ENCODE data around the gene EPGN. TPM values are rescaled to one million over a fixed set of nuclear protein-coding genes. Genes with fewer than 3 reads are reported as not detected.

Gene EPGN
- total RNA-seq, 4 donors from 2014 or later, result 4.0 to 27.9 (median 16.9) TPM

DNA sequence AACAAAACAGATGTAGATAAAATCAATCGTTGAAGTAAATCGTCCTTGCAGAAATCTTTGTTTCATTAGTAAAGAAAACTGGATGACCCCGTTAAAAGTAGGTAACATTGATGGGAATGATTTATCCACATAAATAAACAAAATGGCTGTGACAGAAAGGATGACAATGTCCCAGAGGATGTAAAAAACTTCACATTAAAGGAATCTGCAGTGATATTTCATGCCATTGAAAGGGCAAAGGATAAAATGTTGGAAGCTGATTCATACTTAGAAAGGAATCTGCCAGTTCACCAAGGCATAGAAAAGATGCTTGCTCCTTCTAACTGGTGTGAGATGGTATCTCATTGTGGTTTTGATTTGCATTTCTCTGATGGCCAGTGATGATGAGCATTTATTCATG lies 24.2 kb upstream of the EPGN start:
- 38 to 54% methylated on average over 3 of the region's 3 CpGs for WGBS, 2 donors
- intact Hi-C loops (cut with DNase I; ENCODE audit: low total_unique reads), result no loop called here
- TF ChIP-seq, protein P1, sequence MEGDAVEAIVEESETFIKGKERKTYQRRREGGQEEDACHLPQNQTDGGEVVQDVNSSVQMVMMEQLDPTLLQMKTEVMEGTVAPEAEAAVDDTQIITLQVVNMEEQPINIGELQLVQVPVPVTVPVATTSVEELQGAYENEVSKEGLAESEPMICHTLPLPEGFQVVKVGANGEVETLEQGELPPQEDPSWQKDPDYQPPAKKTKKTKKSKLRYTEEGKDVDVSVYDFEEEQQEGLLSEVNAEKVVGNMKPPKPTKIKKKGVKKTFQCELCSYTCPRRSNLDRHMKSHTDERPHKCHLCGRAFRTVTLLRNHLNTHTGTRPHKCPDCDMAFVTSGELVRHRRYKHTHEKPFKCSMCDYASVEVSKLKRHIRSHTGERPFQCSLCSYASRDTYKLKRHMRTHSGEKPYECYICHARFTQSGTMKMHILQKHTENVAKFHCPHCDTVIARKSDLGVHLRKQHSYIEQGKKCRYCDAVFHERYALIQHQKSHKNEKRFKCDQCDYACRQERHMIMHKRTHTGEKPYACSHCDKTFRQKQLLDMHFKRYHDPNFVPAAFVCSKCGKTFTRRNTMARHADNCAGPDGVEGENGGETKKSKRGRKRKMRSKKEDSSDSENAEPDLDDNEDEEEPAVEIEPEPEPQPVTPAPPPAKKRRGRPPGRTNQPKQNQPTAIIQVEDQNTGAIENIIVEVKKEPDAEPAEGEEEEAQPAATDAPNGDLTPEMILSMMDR (IDR thresholded peaks at IDR 0.05), result no peak
- no peak for TF ChIP-seq POLR2A (IDR thresholded peaks at IDR 0.05)
- no peak overlapping the region for H3K4me3 ChIP-seq (ENCODE audit: low read depth, poor library complexity, severe bottlenecking)
- DNase-seq (ENCODE audit: low spot score in 2 of 2), result no peak

DNA sequence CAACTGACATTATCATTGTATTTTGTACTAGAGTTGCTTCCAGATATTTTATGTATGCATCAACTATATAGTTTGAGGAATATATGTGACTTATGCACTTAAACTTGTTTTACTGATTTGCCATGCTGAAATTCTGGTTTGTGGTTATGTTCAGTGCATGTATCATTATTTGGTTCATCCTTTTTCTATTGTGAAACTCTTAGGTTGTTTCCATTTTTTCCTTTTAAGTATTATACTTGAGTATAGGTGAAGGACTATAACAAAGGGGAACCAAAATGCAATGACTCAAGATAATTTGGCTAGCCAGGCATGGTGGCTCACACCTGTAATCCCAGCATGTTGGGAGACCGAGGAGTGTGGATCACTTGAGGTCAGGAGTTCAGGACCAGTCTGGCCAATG lies 21.1 kb upstream of the EPGN start:
- TF ChIP-seq, protein P1 (IDR thresholded peaks at IDR 0.05), result no peak
- TF ChIP-seq POLR2A (IDR thresholded peaks at IDR 0.05), result no peak
- H3K4me3 ChIP-seq (ENCODE audit: low read depth, poor library complexity, severe bottlenecking), result no peak overlapping the region
- intact Hi-C loops (cut with DNase I; ENCODE audit: low total_unique reads), result loop anchor here (2.0 kb wide), 1 partner anchor 44 kb away; no protein-coding TSS in a partner anchor
- DNase-seq (ENCODE audit: low spot score in 2 of 2), result no peak
- WGBS, 2 donors, result 80 to 100% methylated on average over 1 of the region's 1 CpG

DNA sequence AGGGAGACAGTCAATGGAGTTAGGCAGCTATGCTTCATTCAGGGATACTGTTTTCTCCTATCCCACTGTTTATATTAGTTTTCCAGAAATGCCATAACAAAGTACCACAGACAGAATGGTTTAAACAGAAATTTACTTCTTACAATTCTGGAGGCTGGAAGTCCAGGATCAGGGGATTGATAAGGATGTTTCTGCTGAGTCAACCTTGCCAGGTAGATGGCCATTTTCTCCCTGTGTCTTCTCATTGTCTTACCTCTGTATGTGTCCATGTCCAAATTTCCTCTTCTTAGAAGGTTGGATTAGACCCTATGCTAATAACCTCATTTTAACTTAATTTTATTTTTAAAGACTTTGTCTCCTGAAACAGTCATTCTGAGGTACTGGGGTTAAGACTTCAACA lies 20.5 kb upstream of the EPGN start:
- no peak for DNase-seq (ENCODE audit: low spot score in 2 of 2)
- no peak overlapping the region for H3K4me3 ChIP-seq (ENCODE audit: low read depth, poor library complexity, severe bottlenecking)
- TF ChIP-seq POLR2A (IDR thresholded peaks at IDR 0.05), result no peak
- TF ChIP-seq, protein P1 (IDR thresholded peaks at IDR 0.05), result no peak
- intact Hi-C loops (cut with DNase I; ENCODE audit: low total_unique reads), result loop anchor here (2.0 kb wide), 1 partner anchor 45 kb away; no protein-coding TSS in a partner anchor

DNA sequence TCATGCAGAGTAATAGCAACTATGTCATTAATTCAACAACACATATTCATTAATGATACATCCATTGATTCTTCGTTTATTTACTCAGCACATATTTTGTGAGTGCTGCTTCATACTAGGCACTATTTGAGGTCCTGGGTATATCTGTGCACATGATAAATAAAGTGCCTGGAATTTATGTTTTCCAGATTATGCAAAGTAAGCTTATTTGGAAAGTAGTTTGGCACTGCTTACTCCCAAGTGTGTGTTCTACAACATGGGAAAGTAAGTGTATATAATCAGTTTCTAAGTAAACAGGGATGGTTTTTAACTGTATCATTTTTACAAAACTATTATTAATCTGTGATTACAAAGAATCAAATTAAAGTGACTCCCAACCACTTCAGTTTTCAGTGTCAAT lies 16.8 kb upstream of the EPGN start:
- TF ChIP-seq, protein P1 (IDR thresholded peaks at IDR 0.05), result no peak
- TF ChIP-seq POLR2A (IDR thresholded peaks at IDR 0.05), result no peak
- no peak overlapping the region for H3K4me3 ChIP-seq (ENCODE audit: low read depth, poor library complexity, severe bottlenecking)
- DNase-seq (ENCODE audit: low spot score in 2 of 2), result no peak
- intact Hi-C loops (cut with DNase I; ENCODE audit: low total_unique reads), result no loop called here
- WGBS, 2 donors, result 85 to 100% methylated on average over 1 of the region's 1 CpG

DNA sequence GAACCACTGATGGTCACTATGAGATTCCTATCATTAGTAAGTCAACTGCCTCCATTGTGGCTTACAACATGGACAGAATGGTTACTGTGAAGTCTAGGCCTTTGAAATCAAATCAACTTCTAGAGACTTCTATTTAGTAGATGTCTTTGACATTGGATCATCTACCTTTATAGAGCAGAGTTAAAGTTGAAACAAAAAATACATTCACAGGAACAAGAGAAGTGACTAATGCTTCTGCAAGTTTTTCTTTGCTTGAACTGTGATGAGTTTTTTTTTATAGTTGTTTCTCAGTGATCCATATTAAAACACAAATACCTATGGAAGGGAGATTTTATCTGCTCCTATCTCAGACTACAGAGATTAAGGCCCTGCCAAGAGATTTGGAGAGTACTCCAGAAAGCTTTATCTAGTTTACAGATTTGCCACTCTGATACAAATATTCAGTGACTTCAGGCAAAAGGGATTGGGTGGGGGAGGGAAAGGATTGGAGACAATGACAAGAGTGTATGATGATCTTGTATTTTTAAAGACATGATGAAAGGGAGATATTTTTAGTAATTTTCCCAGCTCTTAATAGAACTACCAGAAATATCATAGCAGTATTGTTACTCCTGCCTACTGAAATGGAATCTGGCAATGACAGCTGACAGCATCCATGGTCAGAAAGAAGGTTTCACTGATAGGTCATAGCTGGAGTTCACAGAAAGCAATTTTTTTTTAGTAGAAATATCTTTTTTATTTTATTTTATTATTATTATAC lies 16.0 kb upstream of the EPGN start:
- H3K4me3 ChIP-seq (ENCODE audit: low read depth, poor library complexity, severe bottlenecking), result no peak overlapping the region
- no peak for DNase-seq (ENCODE audit: low spot score in 2 of 2)
- intact Hi-C loops (cut with DNase I; ENCODE audit: low total_unique reads), result no loop called here
- TF ChIP-seq, protein P1 (IDR thresholded peaks at IDR 0.05), result no peak
- TF ChIP-seq POLR2A (IDR thresholded peaks at IDR 0.05), result no peak

DNA sequence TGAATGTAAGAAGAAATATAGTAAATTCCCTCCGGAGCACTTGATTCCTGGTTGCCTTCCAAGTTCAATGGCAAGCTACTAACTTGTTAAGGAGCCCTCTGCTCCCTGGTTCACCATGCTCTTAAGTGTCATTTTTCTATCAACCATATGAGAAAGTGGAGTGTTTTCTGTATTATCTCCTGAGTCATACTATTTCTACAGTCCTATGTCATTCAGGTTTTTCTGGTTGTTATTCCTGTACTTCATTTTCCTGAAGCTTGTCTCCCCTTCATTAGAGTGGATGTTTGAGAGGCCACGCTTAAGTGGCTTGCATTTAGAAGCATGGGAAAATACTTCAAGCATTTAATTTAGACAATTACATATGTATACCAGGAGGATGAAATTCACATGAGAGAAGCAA lies 14.7 kb upstream of the EPGN start:
- intact Hi-C loops (cut with DNase I; ENCODE audit: low total_unique reads), result no loop called here
- no peak overlapping the region for H3K4me3 ChIP-seq (ENCODE audit: low read depth, poor library complexity, severe bottlenecking)
- no peak for DNase-seq (ENCODE audit: low spot score in 2 of 2)
- WGBS, 2 donors, result 80 to 83% methylated on average over 2 of the region's 2 CpGs
- TF ChIP-seq, protein P1 (IDR thresholded peaks at IDR 0.05), result no peak
- no peak for TF ChIP-seq POLR2A (IDR thresholded peaks at IDR 0.05)

Data from lower leg skin (tissue), 4 donors.